ENCODE results near the gene FXYD7.

FXYD7 gene

GRCh38 chr19:35199481-35199880 lies 56.4 kb downstream of the FXYD7 start:
- ATAC-seq (no peak), DNase-seq (no peak)

- DNase-seq (no peak), ATAC-seq (peak; percentile 41)
Measured at GRCh38 chr19:35202722-35203688, 60.0 kb downstream of the FXYD7 start.

All from stimulated activated naive CD8-positive, alpha-beta T cell treated with anti-CD3 and anti-CD28 coated beads, Interleukin-15, Interleukin-2, amounts not matched to agents 100 U/mL and 50 U/mL, for 24 hours (primary cell).